ENCODE results near the gene PDS5A.

- TF ChIP-seq CTCF (IDR thresholded peaks at IDR 0.05), result no peak
- no peak for TF ChIP-seq POLR2A (IDR thresholded peaks at IDR 0.05)
Measured at GRCh38 chr4:39950861-39951481, 26.7 kb downstream of the PDS5A start.
